ENCODE results near the gene HIP1. TPM values are rescaled to one million over a fixed set of nuclear protein-coding genes. Genes with fewer than 3 reads are reported as not detected.

HIP1 gene
- total RNA-seq, 1 donor from 2014 or later: 12.5 TPM

- Histone ChIP-seq H3K9ac (ENCODE audit: low read depth in 1 of 3, low read length in 3 of 3) (peak overlapping the region; percentile 44 to 81 (median 72)), H3K36me3 (ENCODE audit: control insufficient read depth in 3 of 3, insufficient read depth in 3 of 3, low read length in 3 of 3) (no peaks in the 10 kb centered on the region), H3K27me3 (ENCODE audit: control insufficient read depth in 3 of 3, insufficient read depth in 3 of 3, low read length in 3 of 3) (no peaks in the 10 kb centered on the region), H3K27ac (ENCODE audit: low read depth, low read length) (peak overlapping the region; percentile 81), H3K9me3 (ENCODE audit: control insufficient read depth in 3 of 3, low read length in 3 of 3) (no peaks in the 10 kb centered on the region), H3K4me1 (ENCODE audit: control insufficient read depth in 3 of 3, insufficient read depth in 3 of 3, low read length in 3 of 3) (peaks cover 12 to 14% (median 13%) of the 10 kb centered on the region in 3 donors), H3K4me3 (ENCODE audit: low read length in 3 of 3) (peak overlapping the region; percentile 63 to 83 (median 79))
Observed at GRCh38 chr7:75739796-75740672, 1.3 kb upstream of the HIP1 start.

GRCh38 chr7:75738975-75739795 lies 444 bp upstream of the HIP1 start:
- H3K27ac ChIP-seq (ENCODE audit: low read depth, low read length): peak overlapping the region; percentile 81
- peak overlapping the region; percentile 84 to 95 (median 89) for H3K4me3 ChIP-seq (ENCODE audit: low read length in 3 of 3)
- no peaks in the 10 kb centered on the region for H3K36me3 ChIP-seq (ENCODE audit: control insufficient read depth in 3 of 3, insufficient read depth in 3 of 3, low read length in 3 of 3)
- H3K4me1 ChIP-seq (ENCODE audit: control insufficient read depth in 3 of 3, insufficient read depth in 3 of 3, low read length in 3 of 3): peaks cover 12 to 14% (median 13%) of the 10 kb centered on the region in 3 donors
- H3K9ac ChIP-seq (ENCODE audit: low read depth in 1 of 3, low read length in 3 of 3): peak overlapping the region; percentile 87 to 94 (median 89)
- no peaks in the 10 kb centered on the region for H3K27me3 ChIP-seq (ENCODE audit: control insufficient read depth in 3 of 3, insufficient read depth in 3 of 3, low read length in 3 of 3)
- H3K9me3 ChIP-seq (ENCODE audit: control insufficient read depth in 3 of 3, low read length in 3 of 3): no peaks in the 10 kb centered on the region

GRCh38 chr7:75737856-75738603 lies 711 bp downstream of the HIP1 start:
- H3K27me3 ChIP-seq (ENCODE audit: control insufficient read depth in 3 of 3, insufficient read depth in 3 of 3, low read length in 3 of 3): no peaks in the 10 kb centered on the region
- H3K27ac ChIP-seq (ENCODE audit: low read depth, low read length): peak overlapping the region; percentile 73
- H3K4me3 ChIP-seq (ENCODE audit: low read length in 3 of 3): peak overlapping the region; percentile 84 to 95 (median 89)
- H3K9me3 ChIP-seq (ENCODE audit: control insufficient read depth in 3 of 3, low read length in 3 of 3): no peaks in the 10 kb centered on the region
- peaks cover 10 to 14% (median 14%) of the 10 kb centered on the region in 3 donors for H3K4me1 ChIP-seq (ENCODE audit: control insufficient read depth in 3 of 3, insufficient read depth in 3 of 3, low read length in 3 of 3)
- H3K36me3 ChIP-seq (ENCODE audit: control insufficient read depth in 3 of 3, insufficient read depth in 3 of 3, low read length in 3 of 3): no peaks in the 10 kb centered on the region
- H3K9ac ChIP-seq (ENCODE audit: low read depth in 1 of 3, low read length in 3 of 3): peak overlapping the region; percentile 87 to 94 (median 89)

- Histone ChIP-seq H3K9ac (ENCODE audit: low read depth in 1 of 3, low read length in 3 of 3) (no peak overlapping the region), H3K4me3 (ENCODE audit: low read length in 3 of 3) (no peak overlapping the region), H3K36me3 (ENCODE audit: control insufficient read depth in 3 of 3, insufficient read depth in 3 of 3, low read length in 3 of 3) (no peaks in the 10 kb centered on the region), H3K4me1 (ENCODE audit: control insufficient read depth in 3 of 3, insufficient read depth in 3 of 3, low read length in 3 of 3) (peaks cover 10 to 14% (median 14%) of the 10 kb centered on the region in 3 donors), H3K9me3 (ENCODE audit: control insufficient read depth in 3 of 3, low read length in 3 of 3) (no peaks in the 10 kb centered on the region), H3K27ac (ENCODE audit: low read depth, low read length) (no peak overlapping the region), H3K27me3 (ENCODE audit: control insufficient read depth in 3 of 3, insufficient read depth in 3 of 3, low read length in 3 of 3) (no peaks in the 10 kb centered on the region)
Observed at GRCh38 chr7:75735581-75736350, 3.0 kb downstream of the HIP1 start.

- Histone ChIP-seq H3K9ac (ENCODE audit: low read depth in 1 of 3, low read length in 3 of 3) (no peak overlapping the region), H3K27me3 (ENCODE audit: control insufficient read depth in 3 of 3, insufficient read depth in 3 of 3, low read length in 3 of 3) (no peaks in the 10 kb centered on the region), H3K4me1 (ENCODE audit: control insufficient read depth in 3 of 3, insufficient read depth in 3 of 3, low read length in 3 of 3) (peaks cover 10 to 14% (median 13%) of the 10 kb centered on the region in 3 donors), H3K9me3 (ENCODE audit: control insufficient read depth in 3 of 3, low read length in 3 of 3) (no peaks in the 10 kb centered on the region), H3K27ac (ENCODE audit: low read depth, low read length) (no peak overlapping the region), H3K4me3 (ENCODE audit: low read length in 3 of 3) (no peak overlapping the region), H3K36me3 (ENCODE audit: control insufficient read depth in 3 of 3, insufficient read depth in 3 of 3, low read length in 3 of 3) (no peaks in the 10 kb centered on the region)
Observed at GRCh38 chr7:75734586-75735458, 3.9 kb downstream of the HIP1 start.

- Histone ChIP-seq H3K27ac (ENCODE audit: low read depth, low read length) (no peak overlapping the region), H3K9me3 (ENCODE audit: control insufficient read depth in 3 of 3, low read length in 3 of 3) (no peaks in the 10 kb centered on the region), H3K27me3 (ENCODE audit: control insufficient read depth in 3 of 3, insufficient read depth in 3 of 3, low read length in 3 of 3) (no peaks in the 10 kb centered on the region), H3K4me3 (ENCODE audit: low read length in 3 of 3) (no peak overlapping the region), H3K9ac (ENCODE audit: low read depth in 1 of 3, low read length in 3 of 3) (no peak overlapping the region), H3K4me1 (ENCODE audit: control insufficient read depth in 3 of 3, insufficient read depth in 3 of 3, low read length in 3 of 3) (peaks cover 5 to 14% (median 10%) of the 10 kb centered on the region in 3 donors), H3K36me3 (ENCODE audit: control insufficient read depth in 3 of 3, insufficient read depth in 3 of 3, low read length in 3 of 3) (no peaks in the 10 kb centered on the region)
Observed at GRCh38 chr7:75732764-75733630, 5.7 kb downstream of the HIP1 start.

GRCh38 chr7:75732016-75732521 lies 6.7 kb downstream of the HIP1 start:
- H3K27ac ChIP-seq (ENCODE audit: low read depth, low read length): no peak overlapping the region
- H3K9me3 ChIP-seq (ENCODE audit: control insufficient read depth in 3 of 3, low read length in 3 of 3): no peaks in the 10 kb centered on the region
- H3K4me3 ChIP-seq (ENCODE audit: low read length in 3 of 3): no peak overlapping the region
- no peak overlapping the region for H3K9ac ChIP-seq (ENCODE audit: low read depth in 1 of 3, low read length in 3 of 3)
- H3K4me1 ChIP-seq (ENCODE audit: control insufficient read depth in 3 of 3, insufficient read depth in 3 of 3, low read length in 3 of 3): peaks cover 0 to 11% (median 7%) of the 10 kb centered on the region in 3 donors
- H3K27me3 ChIP-seq (ENCODE audit: control insufficient read depth in 3 of 3, insufficient read depth in 3 of 3, low read length in 3 of 3): no peaks in the 10 kb centered on the region
- H3K36me3 ChIP-seq (ENCODE audit: control insufficient read depth in 3 of 3, insufficient read depth in 3 of 3, low read length in 3 of 3): no peaks in the 10 kb centered on the region

GRCh38 chr7:75729851-75730274 lies 8.9 kb downstream of the HIP1 start:
- Histone ChIP-seq H3K36me3 (ENCODE audit: control insufficient read depth in 3 of 3, insufficient read depth in 3 of 3, low read length in 3 of 3) (no peaks in the 10 kb centered on the region), H3K9me3 (ENCODE audit: control insufficient read depth in 3 of 3, low read length in 3 of 3) (no peaks in the 10 kb centered on the region), H3K9ac (ENCODE audit: low read depth in 1 of 3, low read length in 3 of 3) (no peak overlapping the region), H3K4me3 (ENCODE audit: low read length in 3 of 3) (no peak overlapping the region), H3K4me1 (ENCODE audit: control insufficient read depth in 3 of 3, insufficient read depth in 3 of 3, low read length in 3 of 3) (peaks cover 0 to 11% (median 7%) of the 10 kb centered on the region in 3 donors), H3K27ac (ENCODE audit: low read depth, low read length) (no peak overlapping the region), H3K27me3 (ENCODE audit: control insufficient read depth in 3 of 3, insufficient read depth in 3 of 3, low read length in 3 of 3) (no peaks in the 10 kb centered on the region)

Data from skeletal muscle tissue (tissue), 4 donors.